Endothelial cell of umbilical vein (primary cell): ENCODE measurements around the gene CNOT6. TPM values are rescaled to one million over a fixed set of nuclear protein-coding genes. Genes with fewer than 3 reads are reported as not detected.

Experiments
- BruUV-seq: library from RNA; stranded (reverse); fragments of 400-500 nt; replicated peaks from 2 replicates; lab custom pipeline; 2021; lab: Mats Ljungman, UMichigan
- CTCF ChIA-PET: fragments of 300-600, 350-600 bp; sonication (Branson Sonifier 250); formaldehyde crosslinking; loops from one replicate; lab custom pipeline; 2021; ENCODE audit warnings: antibody characterized with exemption, inconsistent platforms; lab: Charles Lee
- POLR2A ChIA-PET: fragments of 300-600, 350-600 bp; sonication (Branson Sonifier 250); formaldehyde crosslinking; loops from one replicate; lab custom pipeline; 2021; ENCODE audit warnings: antibody characterized with exemption, inconsistent platforms; lab: Charles Lee
- DNase-seq: peaks from one replicate; pipeline ENCODE4 v3.0.0-alpha.2; 2011; ENCODE audit warnings: low read depth, low spot score
- FAIRE-seq: peaks from 2 replicates; lab custom pipeline; 2011; peaks lifted over from hg19 to GRCh38; lab: Jason Lieb, UNC
- H2AFZ ChIP-seq: 2 replicates; pipeline ENCODE4 v1.6.0; 2012; ENCODE audit warnings: low read depth, low read length, control low read depth, inconsistent platforms
- H3K27ac ChIP-seq: 2 replicates; pipeline ENCODE4 v1.5.1; 2011; ENCODE audit warnings: low read depth, mild to moderate bottlenecking, control low read depth, low read length, moderate library complexity; ENCODE audit not compliant: insufficient read depth
- H3K27me3 ChIP-seq, 2 experiments: 2 replicates each; pipeline versions ENCODE4 v1.6.0 to v1.6.1; 2011; ENCODE audit warnings: low read length in 2 of 2, mixed read lengths in 1 of 2; ENCODE audit not compliant: control insufficient read depth in 2 of 2, insufficient read depth in 2 of 2
- H3K36me3 ChIP-seq, 2 experiments: 2 replicates in 1 of 2; 3 replicates in 1 of 2; pipeline ENCODE4 v1.5.1; 2011; ENCODE audit warnings: low read length in 2 of 2, mild to moderate bottlenecking in 1 of 2, moderate library complexity in 1 of 2; ENCODE audit not compliant: control insufficient read depth in 2 of 2, insufficient read depth in 2 of 2; ENCODE audit errors: extremely low read depth in 1 of 2
- H3K4me1 ChIP-seq: 3 replicates; pipeline ENCODE4 v1.5.1; 2011; ENCODE audit warnings: mild to moderate bottlenecking, low read length; ENCODE audit not compliant: control insufficient read depth, insufficient read depth; ENCODE audit errors: extremely low read depth
- H3K4me2 ChIP-seq: 2 replicates; pipeline ENCODE4 v1.6.1; 2011; ENCODE audit warnings: low read length, control low read depth, mixed read lengths; ENCODE audit not compliant: insufficient read depth
- H3K4me3 ChIP-seq, 3 experiments: fragments of 200-600 bp in 1 of 3; sonication (generic), shearing (Covaris generic) in 1 of 3; replicated peaks in 1 of 3; 2 replicates each; pipeline ENCODE4 v1.5.1; 2011 to 2016; ENCODE audit warnings: control low read depth in 3 of 3, low read length in 3 of 3, mild to moderate bottlenecking in 2 of 3, inconsistent platforms in 1 of 3, low read depth in 1 of 3, moderate library complexity in 1 of 3; ENCODE audit not compliant: insufficient read depth in 1 of 3
- H3K79me2 ChIP-seq: 2 replicates; pipeline ENCODE4 v1.6.0; 2012; ENCODE audit warnings: low read length, inconsistent platforms; ENCODE audit not compliant: control insufficient read depth, insufficient read depth
- H3K9ac ChIP-seq: replicated peaks from 2 replicates; pipeline ENCODE3; 2011; ENCODE audit warnings: low read length, control low read depth; ENCODE audit not compliant: insufficient read depth; ENCODE audit errors: extremely low read depth
- H3K9me1 ChIP-seq: replicated peaks from 3 replicates; pipeline ENCODE4 v1.6.0; 2011; ENCODE audit warnings: mild to moderate bottlenecking, low read length; ENCODE audit not compliant: control insufficient read depth, insufficient read depth; ENCODE audit errors: extremely low read depth
- H3K9me3 ChIP-seq: replicated peaks from 2 replicates; pipeline ENCODE4 v1.5.1; 2012; ENCODE audit warnings: low read length, inconsistent platforms; ENCODE audit not compliant: control insufficient read depth, insufficient read depth
- H4K20me1 ChIP-seq: replicated peaks from 2 replicates; pipeline ENCODE3; 2011; ENCODE audit warnings: mild to moderate bottlenecking, low read length; ENCODE audit not compliant: control insufficient read depth, insufficient read depth; ENCODE audit errors: extremely low read depth
- CTCF ChIP-seq, 2 donors: IDR thresholded peaks; 1 replicate in 1 of 2; 2 replicates in 1 of 2; pipeline ENCODE4 v1.5.1; 2011; ENCODE audit warnings: low read length in 2 of 2, mild to moderate bottlenecking in 2 of 2, moderate library complexity in 2 of 2, control low read depth in 1 of 2, inconsistent platforms in 1 of 2, low read depth in 1 of 2; ENCODE audit not compliant: insufficient read depth in 1 of 2; ENCODE audit errors: extremely low read depth in 1 of 2
- EZH2 ChIP-seq: IDR thresholded peaks from 2 replicates; pipeline ENCODE4 v1.6.1; 2012; ENCODE audit warnings: borderline replicate concordance, low read depth, mild to moderate bottlenecking, moderate library complexity, low read length, inconsistent platforms; ENCODE audit not compliant: severe bottlenecking
- FOS ChIP-seq: IDR thresholded peaks from 2 replicates; pipeline ENCODE4 v1.6.1; 2011; ENCODE audit warnings: mild to moderate bottlenecking, low read length, moderate library complexity, borderline replicate concordance; ENCODE audit not compliant: insufficient read depth
- GATA2 ChIP-seq: IDR thresholded peaks from 2 replicates; pipeline ENCODE4 v1.7.0; 2011; ENCODE audit warnings: low read depth, mild to moderate bottlenecking, moderate library complexity, mixed read lengths, low read length; ENCODE audit not compliant: insufficient read length, insufficient read depth
- JUN ChIP-seq: IDR thresholded peaks from 2 replicates; pipeline ENCODE4 v1.6.1; 2011; ENCODE audit warnings: borderline replicate concordance, low read depth; ENCODE audit not compliant: insufficient read length, insufficient read depth
- MAX ChIP-seq: IDR thresholded peaks from 2 replicates; pipeline ENCODE4 v1.6.1; 2011; ENCODE audit not compliant: insufficient read depth, insufficient read length
- MYC ChIP-seq: IDR thresholded peaks from one replicate; pipeline ENCODE4 v1.6.1; 2011; ENCODE audit warnings: mild to moderate bottlenecking, low read depth, low read length
- POLR2A ChIP-seq: IDR thresholded peaks from 2 replicates; pipeline ENCODE4 v1.6.1; 2012; ENCODE audit warnings: low read depth, mild to moderate bottlenecking, control low read depth, low read length
- POLR2AphosphoS5 ChIP-seq: IDR thresholded peaks from 2 replicates; pipeline ENCODE4 v1.6.1; 2012; ENCODE audit warnings: low read depth, mild to moderate bottlenecking, control low read depth, low read length, moderate library complexity; ENCODE audit not compliant: insufficient read depth
- dilution Hi-C: fragments of 300-500 bp; cut with MboI; formaldehyde crosslinking; loops from one replicate; pipeline ENCODE4 v1.15.0; 2019; ENCODE audit warnings: low sequenced_read_pairs; ENCODE audit not compliant: extremely low pct_ligation_motif_present
- intact Hi-C: fragments of 100-400 bp; cut with micrococcal nuclease; formaldehyde crosslinking; loops from one replicate; pipeline ENCODE4 v1.10.0; 2022
- polyA plus RNA-seq, 4 experiments: library from polyadenylated mRNA; depleted of rRNA in 3 of 4; stranded (reverse) in 3 of 4; unstranded in 1 of 4; fragments of >200 nt; gene quantifications; 2 replicates each; pipeline versions ENCODE4 v1.2.1 to v1.2.3, GENCODE V29; 2011 to 2012; ENCODE audit warnings: missing spikeins in 1 of 4
- total RNA-seq: library from RNA; stranded (reverse); gene quantifications from 2 replicates; pipeline ENCODE4 v1.2.3, GENCODE V29; 2021

CNOT6 gene
- total and polyA plus RNA-seq, 2 donors (not counting 3 experiments of a cell fraction or from before 2014, with no cell fraction given) = 9.2 to 33.8 TPM

DNA sequence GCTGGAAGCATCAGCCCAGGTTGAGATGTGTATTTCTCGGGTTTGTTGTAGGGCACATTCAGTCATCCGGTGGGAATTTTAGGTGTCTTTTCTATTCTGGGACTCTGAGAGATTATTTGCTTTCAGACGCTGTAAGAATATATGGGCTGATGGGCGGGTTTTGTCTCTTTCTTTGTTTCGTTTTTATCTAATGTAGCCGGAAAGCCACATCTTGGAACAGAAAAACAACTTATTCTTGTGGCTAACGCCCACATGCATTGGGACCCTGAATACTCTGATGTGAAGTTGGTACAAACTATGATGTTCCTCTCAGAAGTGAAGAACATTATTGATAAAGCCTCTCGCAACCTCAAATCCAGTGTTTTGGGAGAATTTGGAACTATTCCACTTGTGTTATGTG, 74.7 kb downstream of the CNOT6 start:
- Histone ChIP-seq H4K20me1 (no peaks in the 10 kb centered on the region), H3K9me3 (no peaks in the 10 kb centered on the region), H3K9ac (no peak overlapping the region), H3K4me3 (no peak overlapping the region), H3K4me2 (no peak overlapping the region), H3K9me1 (no peaks in the 10 kb centered on the region), H2AFZ (no peak overlapping the region), H3K79me2 (no peaks in the 10 kb centered on the region), H3K27ac (no peak overlapping the region), H3K27me3 (no peaks in the 10 kb centered on the region), H3K4me1 (no peaks in the 10 kb centered on the region), H3K36me3 (peaks cover 15 to 23% of the 10 kb centered on the region in 2 experiments)
- FAIRE-seq (no peak), DNase-seq (no peak)
- BruUV-seq = no TSS peak
- dilution Hi-C loops = no loop called here
- ChIA-PET CTCF (interaction anchor here (1.0 kb wide), 1 partner anchor 8 kb away, joined by 3 read pairs; no protein-coding TSS in a partner anchor), POLR2A (no interaction called here)
- no peak for TF ChIP-seq GATA2
- no peak for TF ChIP-seq POLR2AphosphoS5
- no peak for TF ChIP-seq JUN
- no peak for TF ChIP-seq FOS
- TF ChIP-seq MAX = no peak
- no peak for TF ChIP-seq MYC
- no peak for TF ChIP-seq CTCF (IDR thresholded peaks at IDR 0.05; ENCODE audit: extremely low read depth in 1 of 2, insufficient read depth in 1 of 2, low read depth in 1 of 2, low read length in 2 of 2)
- no peak for TF ChIP-seq POLR2A
- TF ChIP-seq EZH2 = no peak
- intact Hi-C loops = no loop called here
